Neural cell (in vitro differentiated cells): Measurements from ENCODE around the gene PIAS1.

Source experiments
- CTCF ChIP-seq: fragments of 450-650 bp; IDR thresholded peaks from 2 replicates; pipeline ENCODE4 v1.5.1; 2014; ENCODE audit warnings: antibody characterized with exemption, mild to moderate bottlenecking, moderate library complexity; ENCODE audit not compliant: poor library complexity, severe bottlenecking
- EZH2 ChIP-seq: fragments of 200-600, 300-800 bp; shearing (Covaris generic), sonication (generic); IDR thresholded peaks from 2 replicates; pipeline ENCODE4 v1.6.1; 2014; ENCODE audit warnings: antibody characterized with exemption, low read length, borderline replicate concordance, mild to moderate bottlenecking; ENCODE audit not compliant: insufficient read depth, poor library complexity, severe bottlenecking
- POLR2AphosphoS5 ChIP-seq: IDR thresholded peaks from 2 replicates; pipeline ENCODE4 v1.6.1; 2012
- RAD21 ChIP-seq: fragments of 450-650 bp; conservative IDR thresholded peaks from 2 replicates; pipeline ENCODE4 v1.6.1; 2014; ENCODE audit warnings: antibody characterized with exemption, mild to moderate bottlenecking, moderate library complexity
- TAF1 ChIP-seq: IDR thresholded peaks from 2 replicates; pipeline ENCODE4 v1.6.1; 2012; ENCODE audit warnings: low read depth
- TF ChIP-seq, protein P1 (sequence below): IDR thresholded peaks from 2 replicates; pipeline ENCODE4 v1.6.1; 2012; ENCODE audit warnings: borderline replicate concordance

DNA sequence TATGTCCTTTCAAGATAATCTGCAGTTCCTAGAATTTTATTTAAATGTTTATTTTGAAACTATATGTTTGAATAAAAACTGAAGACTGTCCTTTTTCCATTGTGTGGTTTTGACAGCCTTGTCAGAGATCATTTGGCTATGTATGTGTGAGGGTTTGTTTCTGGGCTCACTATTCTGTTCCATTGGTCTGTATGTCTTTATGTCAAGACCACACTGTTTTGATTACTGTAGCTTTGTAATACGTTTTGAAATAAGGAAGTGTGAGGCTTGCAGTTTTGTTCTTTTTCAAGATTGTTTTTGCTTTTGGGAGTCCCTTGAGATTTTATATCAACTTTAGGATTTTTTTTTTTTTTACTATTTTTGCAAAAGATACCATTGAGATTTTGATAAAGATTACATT, 42.0 kb downstream of the PIAS1 start:
- TF ChIP-seq, protein P1, sequence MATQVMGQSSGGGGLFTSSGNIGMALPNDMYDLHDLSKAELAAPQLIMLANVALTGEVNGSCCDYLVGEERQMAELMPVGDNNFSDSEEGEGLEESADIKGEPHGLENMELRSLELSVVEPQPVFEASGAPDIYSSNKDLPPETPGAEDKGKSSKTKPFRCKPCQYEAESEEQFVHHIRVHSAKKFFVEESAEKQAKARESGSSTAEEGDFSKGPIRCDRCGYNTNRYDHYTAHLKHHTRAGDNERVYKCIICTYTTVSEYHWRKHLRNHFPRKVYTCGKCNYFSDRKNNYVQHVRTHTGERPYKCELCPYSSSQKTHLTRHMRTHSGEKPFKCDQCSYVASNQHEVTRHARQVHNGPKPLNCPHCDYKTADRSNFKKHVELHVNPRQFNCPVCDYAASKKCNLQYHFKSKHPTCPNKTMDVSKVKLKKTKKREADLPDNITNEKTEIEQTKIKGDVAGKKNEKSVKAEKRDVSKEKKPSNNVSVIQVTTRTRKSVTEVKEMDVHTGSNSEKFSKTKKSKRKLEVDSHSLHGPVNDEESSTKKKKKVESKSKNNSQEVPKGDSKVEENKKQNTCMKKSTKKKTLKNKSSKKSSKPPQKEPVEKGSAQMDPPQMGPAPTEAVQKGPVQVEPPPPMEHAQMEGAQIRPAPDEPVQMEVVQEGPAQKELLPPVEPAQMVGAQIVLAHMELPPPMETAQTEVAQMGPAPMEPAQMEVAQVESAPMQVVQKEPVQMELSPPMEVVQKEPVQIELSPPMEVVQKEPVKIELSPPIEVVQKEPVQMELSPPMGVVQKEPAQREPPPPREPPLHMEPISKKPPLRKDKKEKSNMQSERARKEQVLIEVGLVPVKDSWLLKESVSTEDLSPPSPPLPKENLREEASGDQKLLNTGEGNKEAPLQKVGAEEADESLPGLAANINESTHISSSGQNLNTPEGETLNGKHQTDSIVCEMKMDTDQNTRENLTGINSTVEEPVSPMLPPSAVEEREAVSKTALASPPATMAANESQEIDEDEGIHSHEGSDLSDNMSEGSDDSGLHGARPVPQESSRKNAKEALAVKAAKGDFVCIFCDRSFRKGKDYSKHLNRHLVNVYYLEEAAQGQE: no peak
- TF ChIP-seq CTCF: no peak
- TF ChIP-seq TAF1: no peak
- no peak for TF ChIP-seq RAD21
- TF ChIP-seq POLR2AphosphoS5: no peak
- TF ChIP-seq EZH2: no peak
